MM.1S (cell line): ENCODE data around the gene GDAP2.
"Not testable (repeated sequence)": the region's sequence is repeated elsewhere in the genome, so short reads cannot be mapped to it uniquely, and the experiment has no call there.

Source experiments
- DNase-seq: peaks from one replicate; pipeline ENCODE4 v3.0.0-alpha.2; 2015
- H2AFZ ChIP-seq: fragments of 300-600 bp; sonication (generic); 2 replicates; pipeline ENCODE4 v1.6.0; 2016; ENCODE audit warnings: antibody characterized with exemption, low read length
- H3F3A ChIP-seq: fragments of 300-600 bp; sonication (generic); 2 replicates; pipeline ENCODE4 v1.6.1; 2016; ENCODE audit warnings: mild to moderate bottlenecking, antibody characterized with exemption, low read length, moderate library complexity, mixed read lengths; ENCODE audit not compliant: insufficient read depth
- H3K27ac ChIP-seq: fragments of 300-600 bp; sonication (generic); 2 replicates; pipeline ENCODE4 v1.5.1; 2016; ENCODE audit warnings: mild to moderate bottlenecking, low read length
- H3K27me3 ChIP-seq: fragments of 300-600 bp; sonication (generic); replicated peaks from 2 replicates; pipeline ENCODE4 v1.6.0; 2016; ENCODE audit warnings: low read length; ENCODE audit not compliant: insufficient read depth
- H3K36me3 ChIP-seq: fragments of 300-600 bp; sonication (generic); replicated peaks from 2 replicates; pipeline ENCODE4 v1.6.1; 2016; ENCODE audit warnings: mild to moderate bottlenecking, low read length, mixed read lengths; ENCODE audit not compliant: insufficient read depth
- H3K4me1 ChIP-seq: fragments of 300-600 bp; sonication (generic); 2 replicates; pipeline ENCODE4 v1.6.1; 2016; ENCODE audit warnings: low read length, mixed read lengths
- H3K4me2 ChIP-seq: fragments of 300-600 bp; sonication (generic); 2 replicates; pipeline ENCODE4 v1.6.0; 2016; ENCODE audit warnings: low read depth, low read length
- H3K4me3 ChIP-seq: fragments of 300-600 bp; sonication (generic); 2 replicates; pipeline ENCODE4 v1.5.1; 2016; ENCODE audit warnings: low read length, mixed read lengths
- H3K79me2 ChIP-seq: fragments of 300-600 bp; sonication (generic); 2 replicates; pipeline ENCODE4 v1.6.1; 2016; ENCODE audit warnings: mixed run types, low read length, mixed read lengths
- H3K9ac ChIP-seq: fragments of 300-600 bp; sonication (generic); 2 replicates; pipeline ENCODE4 v1.6.1; 2016; ENCODE audit warnings: low read length, mixed read lengths
- H3K9me2 ChIP-seq: fragments of 300-600 bp; sonication (generic); replicated peaks from 2 replicates; pipeline ENCODE4 v1.6.1; 2016; ENCODE audit warnings: mild to moderate bottlenecking, low read length, mixed read lengths; ENCODE audit not compliant: insufficient read depth
- H3K9me3 ChIP-seq: fragments of 300-600 bp; sonication (generic); replicated peaks from 2 replicates; pipeline ENCODE4 v1.6.1; 2016; ENCODE audit warnings: mild to moderate bottlenecking, low read length, mixed read lengths; ENCODE audit not compliant: insufficient read depth
- H4K20me1 ChIP-seq: fragments of 300-600 bp; sonication (generic); 2 replicates; pipeline ENCODE4 v1.6.1; 2016; ENCODE audit warnings: mild to moderate bottlenecking, low read length, moderate library complexity, mixed read lengths; ENCODE audit not compliant: insufficient read depth
- CTCF ChIP-seq: fragments of 300-600 bp; sonication (generic); IDR thresholded peaks from 2 replicates; pipeline ENCODE4 v1.5.1; 2016; ENCODE audit warnings: antibody characterized with exemption, low read length, mixed read lengths
- EZH2 ChIP-seq: fragments of 300-600 bp; sonication (generic); optimal IDR thresholded peaks from 2 replicates; pipeline ENCODE3; 2017; ENCODE audit warnings: low read depth, mild to moderate bottlenecking, antibody characterized with exemption, low read length, mixed read lengths
- EZH2phosphoT487 ChIP-seq: fragments of 300-600 bp; sonication (generic); IDR thresholded peaks from 2 replicates; pipeline ENCODE4 v1.6.1; 2018; ENCODE audit warnings: antibody characterized with exemption, low read length

GDAP2 gene

GRCh38 chr1:117925981-117926380 is 3.4 kb downstream of the GDAP2 start:
- TF ChIP-seq CTCF (no peak), EZH2phosphoT487 (no peak), EZH2 (no peak)
- no peak overlapping the region for H3K9ac ChIP-seq
- H3K4me3 ChIP-seq: no peak overlapping the region
- H3K27me3 ChIP-seq: no peaks in the 10 kb centered on the region
- no peak overlapping the region for H2AFZ ChIP-seq
- peaks cover 6% of the 10 kb centered on the region; the same call in 1 of the 2 replicates for H3F3A ChIP-seq
- no peaks in the 10 kb centered on the region for H3K4me1 ChIP-seq
- no peak for DNase-seq
- no peaks in the 10 kb centered on the region for H3K9me3 ChIP-seq
- H3K79me2 ChIP-seq: peaks cover 56% of the 10 kb centered on the region
- H3K4me2 ChIP-seq: no peak overlapping the region
- H3K27ac ChIP-seq: no peak overlapping the region
- H3K36me3 ChIP-seq: no peaks in the 10 kb centered on the region
- no peaks in the 10 kb centered on the region for H3K9me2 ChIP-seq
- H4K20me1 ChIP-seq: no peaks in the 10 kb centered on the region

GRCh38 chr1:117922717-117923116 is 6.7 kb downstream of the GDAP2 start:
- H3K4me2 ChIP-seq, H2AFZ ChIP-seq, H4K20me1 ChIP-seq, DNase-seq, H3F3A ChIP-seq, H3K4me1 ChIP-seq, H3K4me3 ChIP-seq, H3K9me3 ChIP-seq, H3K36me3 ChIP-seq, H3K9me2 ChIP-seq, H3K27ac ChIP-seq, H3K27me3 ChIP-seq, H3K9ac ChIP-seq: not testable (repeated sequence)
- H3K79me2 ChIP-seq: peaks cover 29% of the 10 kb centered on the region

- Histone ChIP-seq H3K27ac (no peak overlapping the region), H3K4me1 (no peaks in the 10 kb centered on the region), H3K9me3 (no peaks in the 10 kb centered on the region), H2AFZ (no peak overlapping the region), H4K20me1 (no peaks in the 10 kb centered on the region), H3K36me3 (no peaks in the 10 kb centered on the region), H3K9ac (no peak overlapping the region), H3K79me2 (peaks cover 22% of the 10 kb centered on the region), H3K9me2 (no peaks in the 10 kb centered on the region), H3K4me2 (no peak overlapping the region), H3F3A (no peaks in the 10 kb centered on the region), H3K4me3 (no peak overlapping the region), H3K27me3 (no peaks in the 10 kb centered on the region)
- TF ChIP-seq EZH2phosphoT487 (no peak), CTCF (no peak)
- DNase-seq: no peak
These were observed 7.4 kb downstream of the GDAP2 start for GRCh38 chr1:117921991-117922390.

- H3K27ac ChIP-seq: no peak overlapping the region
- H3K79me2 ChIP-seq: peaks cover 3% of the 10 kb centered on the region; the same call in 1 of the 2 replicates
- no peaks in the 10 kb centered on the region; the same call in 1 of the 2 replicates for H3F3A ChIP-seq
- TF ChIP-seq CTCF (no peak), EZH2phosphoT487 (no peak), EZH2 (no peak)
- H3K9me2 ChIP-seq: no peaks in the 10 kb centered on the region
- H3K4me3 ChIP-seq: no peak overlapping the region
- H3K36me3 ChIP-seq: no peaks in the 10 kb centered on the region
- H3K27me3 ChIP-seq: no peaks in the 10 kb centered on the region
- DNase-seq: no peak
- H3K4me2 ChIP-seq: no peak overlapping the region
- no peaks in the 10 kb centered on the region for H4K20me1 ChIP-seq
- no peaks in the 10 kb centered on the region for H3K4me1 ChIP-seq
- H2AFZ ChIP-seq: no peak overlapping the region
- no peaks in the 10 kb centered on the region for H3K9me3 ChIP-seq
- H3K9ac ChIP-seq: no peak overlapping the region
These were observed 10.0 kb downstream of the GDAP2 start for GRCh38 chr1:117919376-117919775.
